H9 (cell line): Measurements from ENCODE around the gene INSYN2B. TPM values are rescaled to one million over a fixed set of nuclear protein-coding genes. Genes with fewer than 3 reads are reported as not detected.

Experiments
- DNase-seq: peaks from one replicate; pipeline ENCODE4 v3.0.0-alpha.2; 2017
- H2AFZ ChIP-seq: one replicate; pipeline ENCODE4 v1.6.1; 2013; ENCODE audit warnings: mild to moderate bottlenecking, low read length, control low read depth, moderate library complexity
- H2AK5ac ChIP-seq: 2 replicates; pipeline ENCODE4 v1.6.1; 2013; ENCODE audit warnings: low read length, control low read depth, mixed read lengths; ENCODE audit not compliant: insufficient read length
- H2BK120ac ChIP-seq: one replicate; pipeline ENCODE4 v1.6.1; 2013; ENCODE audit warnings: low read depth, mild to moderate bottlenecking, low read length, control low read depth, inconsistent platforms; ENCODE audit not compliant: poor library complexity, severe bottlenecking
- H2BK12ac ChIP-seq: 2 replicates; pipeline ENCODE4 v1.6.1; 2013; ENCODE audit warnings: low read length, control low read depth, mixed read lengths, low read depth; ENCODE audit not compliant: insufficient read length
- H2BK15ac ChIP-seq: 2 replicates; pipeline ENCODE4 v1.6.1; 2013; ENCODE audit warnings: low read depth, low read length, control low read depth
- H2BK20ac ChIP-seq: one replicate; pipeline ENCODE4 v1.6.1; 2013; ENCODE audit warnings: low read depth, mild to moderate bottlenecking, low read length, control low read depth, inconsistent platforms; ENCODE audit not compliant: poor library complexity, severe bottlenecking
- H2BK5ac ChIP-seq: 2 replicates; pipeline ENCODE4 v1.6.1; 2013; ENCODE audit warnings: low read length, control low read depth, mixed read lengths; ENCODE audit not compliant: insufficient read length
- H3K14ac ChIP-seq: 2 replicates; pipeline ENCODE4 v1.6.1; 2013; ENCODE audit warnings: low read length, control low read depth; ENCODE audit not compliant: insufficient read depth
- H3K18ac ChIP-seq: 2 replicates; pipeline ENCODE4 v1.6.1; 2013; ENCODE audit warnings: low read depth, mild to moderate bottlenecking, mixed read lengths, low read length, control low read depth; ENCODE audit not compliant: insufficient read length
- H3K23ac ChIP-seq: 2 replicates; pipeline ENCODE4 v1.6.1; 2013; ENCODE audit warnings: low read length, control low read depth, mixed read lengths, low read depth; ENCODE audit not compliant: insufficient read length
- H3K23me2 ChIP-seq: 2 replicates; pipeline ENCODE4 v1.6.1; 2013; ENCODE audit warnings: low read depth, mild to moderate bottlenecking, mixed read lengths, low read length, control low read depth; ENCODE audit not compliant: insufficient read length, poor library complexity, severe bottlenecking
- H3K27ac ChIP-seq: 2 replicates; pipeline ENCODE4 v1.5.1; 2013; ENCODE audit warnings: low read length, control low read depth, mixed read lengths, low read depth; ENCODE audit not compliant: insufficient read length
- H3K27me3 ChIP-seq: 2 replicates; pipeline ENCODE4 v1.6.1; 2013; ENCODE audit warnings: low read length, control low read depth, inconsistent platforms; ENCODE audit not compliant: insufficient read depth
- H3K4ac ChIP-seq: 2 replicates; pipeline ENCODE4 v1.6.1; 2013; ENCODE audit warnings: low read depth, mild to moderate bottlenecking, control low read depth, inconsistent platforms, low read length, moderate library complexity
- H3K4me1 ChIP-seq: 2 replicates; pipeline ENCODE4 v1.6.1; 2013; ENCODE audit warnings: low read length, control low read depth, inconsistent platforms; ENCODE audit not compliant: insufficient read depth
- H3K4me2 ChIP-seq: 2 replicates; pipeline ENCODE4 v1.6.1; 2013; ENCODE audit warnings: low read length, control low read depth, mixed read lengths; ENCODE audit not compliant: insufficient read length, insufficient read depth
- H3K56ac ChIP-seq: 2 replicates; pipeline ENCODE4 v1.6.1; 2013; ENCODE audit warnings: low read depth, mild to moderate bottlenecking, mixed read lengths, low read length, control low read depth; ENCODE audit not compliant: insufficient read length
- H3K79me1 ChIP-seq: 2 replicates; pipeline ENCODE4 v1.6.1; 2013; ENCODE audit warnings: low read depth, mild to moderate bottlenecking, moderate library complexity, low read length, control low read depth, inconsistent platforms; ENCODE audit not compliant: insufficient read depth, poor library complexity, severe bottlenecking
- H3K79me2 ChIP-seq: 2 replicates; pipeline ENCODE4 v1.6.1; 2013; ENCODE audit warnings: low read length, control low read depth, inconsistent platforms; ENCODE audit not compliant: insufficient read depth
- H3K9ac ChIP-seq: 2 replicates; pipeline ENCODE4 v1.6.1; 2013; ENCODE audit warnings: low read length, control low read depth, mixed read lengths; ENCODE audit not compliant: insufficient read length; ENCODE audit errors: extremely low read depth
- H3K9me3 ChIP-seq: one replicate; pipeline ENCODE4 v1.6.1; 2013; ENCODE audit warnings: low read depth, low read length, inconsistent platforms; ENCODE audit not compliant: control insufficient read depth
- H3T11ph ChIP-seq: one replicate; pipeline ENCODE4 v1.6.1; 2013; ENCODE audit warnings: mild to moderate bottlenecking, low read length, control low read depth, inconsistent platforms
- H4K20me1 ChIP-seq: one replicate; pipeline ENCODE4 v1.6.1; 2013; ENCODE audit not compliant: control insufficient read depth, insufficient read length, insufficient read depth
- H4K5ac ChIP-seq: 2 replicates; pipeline ENCODE4 v1.6.1; 2013; ENCODE audit warnings: low read depth, mild to moderate bottlenecking, mixed read lengths, low read length, control low read depth; ENCODE audit not compliant: insufficient read length
- H4K8ac ChIP-seq: replicated peaks from 2 replicates; pipeline ENCODE4 v1.6.1; 2013; ENCODE audit warnings: low read length, control low read depth, mixed read lengths, low read depth; ENCODE audit not compliant: insufficient read length
- H4K91ac ChIP-seq: 2 replicates; pipeline ENCODE4 v1.6.1; 2013; ENCODE audit warnings: low read depth, mild to moderate bottlenecking, moderate library complexity, mixed read lengths, low read length, control low read depth; ENCODE audit not compliant: insufficient read length
- H3K27ac Mint-ChIP-seq, 3 experiments: 2 replicates in 2 of 3; 3 replicates in 1 of 3; pipeline ENCODE4 v1.8.0; 2020 to 2021; ENCODE audit warnings: mixed read lengths in 3 of 3, mild to moderate bottlenecking in 1 of 3, moderate library complexity in 1 of 3
- H3K27me3 Mint-ChIP-seq: 2 replicates; pipeline ENCODE4 v1.8.0; 2021; ENCODE audit warnings: low read depth, mild to moderate bottlenecking, moderate library complexity, mixed read lengths
- H3K36me3 Mint-ChIP-seq, 3 experiments: 2 replicates in 2 of 3; 3 replicates in 1 of 3; pipeline ENCODE4 v1.8.0; 2020 to 2021; ENCODE audit warnings: low read depth in 3 of 3, mixed read lengths in 3 of 3; ENCODE audit not compliant: insufficient read depth in 1 of 3
- H3K4me1 Mint-ChIP-seq, 2 experiments: 2 replicates each; pipeline ENCODE4 v1.8.0; 2020; ENCODE audit warnings: mixed read lengths in 2 of 2
- H3K4me3 Mint-ChIP-seq, 2 experiments: 2 replicates in 1 of 2; 3 replicates in 1 of 2; pipeline ENCODE4 v1.8.0; 2020 to 2021; ENCODE audit warnings: mild to moderate bottlenecking in 2 of 2, mixed read lengths in 2 of 2, moderate library complexity in 1 of 2
- H3K9me3 Mint-ChIP-seq, 2 experiments: 2 replicates in 1 of 2; 3 replicates in 1 of 2; pipeline ENCODE4 v1.8.0; 2020; ENCODE audit warnings: mild to moderate bottlenecking in 2 of 2, mixed read lengths in 2 of 2, moderate library complexity in 1 of 2
- WGBS: extraction: QIAGEN DNeasy Blood & Tissue Kit; methylation state at CpG from one replicate; pipeline ENCODE4 v1.1.7; 2013; ENCODE audit warnings: missing lambda C conversion rate, low lambda C conversion rate, mixed read lengths; ENCODE audit not compliant: insufficient read length; ENCODE audit errors: extremely low coverage; 5-methylcytosine and 5-hydroxymethylcytosine counted together
- total RNA-seq: library from RNA; stranded (reverse); gene quantifications from 2 replicates; pipeline ENCODE4 v1.2.1, GENCODE V29; 2021
- TF ChIP-seq, protein P1 (sequence below): fragments of 200-600 bp; sonication (generic); conservative IDR thresholded peaks from 3 replicates; pipeline ENCODE4 v1.8.0; 2021; ENCODE audit warnings: antibody characterized with exemption, mild to moderate bottlenecking

The INSYN2B gene
- total RNA-seq, 1 experiment from 2014 or later, result not detected

DNA sequence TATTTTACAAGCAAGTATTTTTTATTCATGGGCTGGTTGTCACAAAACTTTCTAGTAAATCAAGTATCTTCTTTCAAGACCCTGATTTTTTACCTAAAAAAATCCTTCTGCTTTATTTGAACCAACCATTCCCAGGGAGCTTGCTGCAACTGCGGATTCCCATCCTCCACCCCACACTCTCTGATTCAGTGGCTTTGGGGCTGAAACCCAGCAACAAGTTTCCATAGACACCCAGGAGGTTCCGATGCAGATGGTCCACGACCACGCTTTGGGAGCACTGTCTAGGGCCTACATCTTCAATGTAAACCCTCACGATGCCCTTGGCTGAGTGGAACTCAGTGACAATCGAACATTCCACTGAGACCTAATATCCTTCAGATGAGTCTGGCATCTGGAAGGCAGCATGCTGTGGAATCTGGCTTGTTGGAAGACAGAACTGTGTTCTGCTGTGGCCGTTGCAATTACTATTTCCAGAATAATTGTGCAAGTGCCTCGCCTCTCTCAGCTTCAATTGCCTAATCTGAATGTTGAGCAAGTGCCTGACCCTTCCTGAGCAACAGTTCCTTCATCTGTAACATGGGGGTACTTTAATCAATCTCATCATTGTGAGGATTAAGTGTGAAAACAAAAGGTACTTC, 105.1 kb downstream of the INSYN2B start:
- no CpG with 5 or more reads among the region's 8 CpGs for WGBS
- H2BK20ac ChIP-seq, result no peak overlapping the region

More for the DNA sequence above, 105.1 kb downstream of the INSYN2B start:
- H3K56ac ChIP-seq, result no peak overlapping the region
- H4K8ac ChIP-seq, result no peak overlapping the region
- no peak for DNase-seq
- no peaks in the 10 kb centered on the region for H3K79me1 ChIP-seq
- H2BK120ac ChIP-seq, result no peak overlapping the region
- H3K9me3 ChIP-seq, result no peaks in the 10 kb centered on the region
- no peak overlapping the region for H2AK5ac ChIP-seq
- H3K9me3 Mint-ChIP-seq, result no peaks in the 10 kb centered on the region; a peak in 1 of 5 replicates
- no peaks in the 10 kb centered on the region for H3K23me2 ChIP-seq
- H3K27ac ChIP-seq, result no peak overlapping the region
- no peak overlapping the region for H3K18ac ChIP-seq
- no peak overlapping the region for H3K9ac ChIP-seq
- no peak overlapping the region for H4K5ac ChIP-seq
- H3T11ph ChIP-seq, result no peak overlapping the region
- no peak overlapping the region for H3K27ac Mint-ChIP-seq
- peaks cover 5 to 6% of the 10 kb centered on the region in 2 experiments; a peak in 2 of 4 replicates for H3K4me1 Mint-ChIP-seq
- no peak overlapping the region for H2AFZ ChIP-seq
- no peak overlapping the region for H2BK15ac ChIP-seq
- no peak overlapping the region for H2BK5ac ChIP-seq
- no peaks in the 10 kb centered on the region for H3K79me2 ChIP-seq
- H3K27me3 ChIP-seq, result no peaks in the 10 kb centered on the region
- H4K20me1 ChIP-seq, result no peaks in the 10 kb centered on the region
- no peak overlapping the region for H3K4ac ChIP-seq
- H3K36me3 Mint-ChIP-seq, result no peaks in the 10 kb centered on the region
- no peak overlapping the region for H3K23ac ChIP-seq
- no peak overlapping the region for H3K14ac ChIP-seq
- TF ChIP-seq, protein P1, sequence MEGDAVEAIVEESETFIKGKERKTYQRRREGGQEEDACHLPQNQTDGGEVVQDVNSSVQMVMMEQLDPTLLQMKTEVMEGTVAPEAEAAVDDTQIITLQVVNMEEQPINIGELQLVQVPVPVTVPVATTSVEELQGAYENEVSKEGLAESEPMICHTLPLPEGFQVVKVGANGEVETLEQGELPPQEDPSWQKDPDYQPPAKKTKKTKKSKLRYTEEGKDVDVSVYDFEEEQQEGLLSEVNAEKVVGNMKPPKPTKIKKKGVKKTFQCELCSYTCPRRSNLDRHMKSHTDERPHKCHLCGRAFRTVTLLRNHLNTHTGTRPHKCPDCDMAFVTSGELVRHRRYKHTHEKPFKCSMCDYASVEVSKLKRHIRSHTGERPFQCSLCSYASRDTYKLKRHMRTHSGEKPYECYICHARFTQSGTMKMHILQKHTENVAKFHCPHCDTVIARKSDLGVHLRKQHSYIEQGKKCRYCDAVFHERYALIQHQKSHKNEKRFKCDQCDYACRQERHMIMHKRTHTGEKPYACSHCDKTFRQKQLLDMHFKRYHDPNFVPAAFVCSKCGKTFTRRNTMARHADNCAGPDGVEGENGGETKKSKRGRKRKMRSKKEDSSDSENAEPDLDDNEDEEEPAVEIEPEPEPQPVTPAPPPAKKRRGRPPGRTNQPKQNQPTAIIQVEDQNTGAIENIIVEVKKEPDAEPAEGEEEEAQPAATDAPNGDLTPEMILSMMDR, result no peak
- H2BK12ac ChIP-seq, result no peak overlapping the region
- H3K4me1 ChIP-seq, result no peaks in the 10 kb centered on the region
- no peak overlapping the region for H4K91ac ChIP-seq
- no peak overlapping the region for H3K4me2 ChIP-seq
- H3K27me3 Mint-ChIP-seq, result no peaks in the 10 kb centered on the region
- H3K4me3 Mint-ChIP-seq, result no peak overlapping the region
